T-helper 17 cell (primary cell): ENCODE data around the gene ZNRF4. TPM values are rescaled to one million over a fixed set of nuclear protein-coding genes. Genes with fewer than 3 reads are reported as not detected.
"Not testable (repeated sequence)": the region's sequence is repeated elsewhere in the genome, so short reads cannot be mapped to it uniquely, and the experiment has no call there.

Experiments
- ATAC-seq: fragments of 150-1000 bp; cut with Tn5 transposase; 2 replicates; pipeline ENCODE4 v1.10.0; 2021; ENCODE audit warnings: mild to moderate bottlenecking, moderate library complexity
- DNase-seq, 3 donors: peaks; one replicate each; pipeline versions ENCODE4 v3.0.0 to v3.0.0-alpha.2; 2020 to 2021
- H3K9me3 ChIP-seq: one replicate; pipeline ENCODE4 v1.7.0; 2013; ENCODE audit warnings: low read length, mild to moderate bottlenecking; ENCODE audit not compliant: control insufficient read depth, poor library complexity, severe bottlenecking
- H3K27ac Mint-ChIP-seq: one replicate; pipeline ENCODE4 v1.8.0; 2022; ENCODE audit warnings: mild to moderate bottlenecking, moderate library complexity, mixed read lengths
- H3K27me3 Mint-ChIP-seq: one replicate; pipeline ENCODE4 v1.8.0; 2022; ENCODE audit warnings: mixed read lengths
- H3K36me3 Mint-ChIP-seq: one replicate; pipeline ENCODE4 v1.8.0; 2022; ENCODE audit warnings: low read depth, mixed read lengths
- H3K4me1 Mint-ChIP-seq: one replicate; pipeline ENCODE4 v1.8.0; 2022; ENCODE audit warnings: mild to moderate bottlenecking, mixed read lengths
- H3K4me3 Mint-ChIP-seq: one replicate; pipeline ENCODE4 v1.8.0; 2022; ENCODE audit warnings: mild to moderate bottlenecking, moderate library complexity, mixed read lengths
- total RNA-seq, 4 donors: library from RNA in 2 of 4; stranded (reverse) in 2 of 4; gene quantifications; one replicate each; pipeline ENCODE4 v1.2.3 and lab custom pipeline; 2022 to 2026

Gene ZNRF4
- total RNA-seq, 2 donors from 2014 or later, result not detected

GRCh38 chr19:5434351-5434917 is 20.8 kb upstream of the ZNRF4 start:
- no peak overlapping the region for H3K27ac Mint-ChIP-seq
- H3K9me3 ChIP-seq, result no peaks in the 10 kb centered on the region
- H3K4me3 Mint-ChIP-seq, result no peak overlapping the region
- DNase-seq, result no peak
- no peaks in the 10 kb centered on the region for H3K36me3 Mint-ChIP-seq
- ATAC-seq, result no peak
- H3K27me3 Mint-ChIP-seq, result peaks cover 27% of the 10 kb centered on the region
- H3K4me1 Mint-ChIP-seq, result peaks cover 5% of the 10 kb centered on the region

GRCh38 chr19:5434970-5435641 is 20.1 kb upstream of the ZNRF4 start:
- H3K27ac Mint-ChIP-seq, result no peak overlapping the region
- H3K9me3 ChIP-seq, result no peaks in the 10 kb centered on the region
- ATAC-seq, result no peak
- H3K4me1 Mint-ChIP-seq, result peaks cover 4% of the 10 kb centered on the region
- no peaks in the 10 kb centered on the region for H3K36me3 Mint-ChIP-seq
- peaks cover 27% of the 10 kb centered on the region for H3K27me3 Mint-ChIP-seq
- no peak for DNase-seq
- no peak overlapping the region for H3K4me3 Mint-ChIP-seq

GRCh38 chr19:5435642-5436017 is 19.6 kb upstream of the ZNRF4 start:
- no peak overlapping the region for H3K27ac Mint-ChIP-seq
- H3K9me3 ChIP-seq, result no peaks in the 10 kb centered on the region
- H3K27me3 Mint-ChIP-seq, result peaks cover 30% of the 10 kb centered on the region
- no peak for DNase-seq
- peaks cover 1% of the 10 kb centered on the region for H3K36me3 Mint-ChIP-seq
- H3K4me1 Mint-ChIP-seq, result peaks cover 5% of the 10 kb centered on the region
- no peak overlapping the region for H3K4me3 Mint-ChIP-seq
- no peak for ATAC-seq

GRCh38 chr19:5436106-5436947 is 18.9 kb upstream of the ZNRF4 start:
- peaks cover 3% of the 10 kb centered on the region for H3K36me3 Mint-ChIP-seq
- no peak overlapping the region for H3K4me3 Mint-ChIP-seq
- no peak for DNase-seq
- peaks cover 37% of the 10 kb centered on the region for H3K27me3 Mint-ChIP-seq
- peaks cover 5% of the 10 kb centered on the region for H3K4me1 Mint-ChIP-seq
- ATAC-seq, result no peak
- no peaks in the 10 kb centered on the region for H3K9me3 ChIP-seq
- H3K27ac Mint-ChIP-seq, result no peak overlapping the region

GRCh38 chr19:5436948-5437306 is 18.3 kb upstream of the ZNRF4 start:
- peaks cover 34% of the 10 kb centered on the region for H3K27me3 Mint-ChIP-seq
- no peak overlapping the region for H3K4me3 Mint-ChIP-seq
- no peaks in the 10 kb centered on the region for H3K9me3 ChIP-seq
- no peak overlapping the region for H3K27ac Mint-ChIP-seq
- peaks cover 3% of the 10 kb centered on the region for H3K36me3 Mint-ChIP-seq
- no peak for ATAC-seq
- H3K4me1 Mint-ChIP-seq, result peaks cover 5% of the 10 kb centered on the region
- no peak for DNase-seq

- H3K27me3 Mint-ChIP-seq, result peaks cover 32% of the 10 kb centered on the region
- H3K27ac Mint-ChIP-seq, H3K4me1 Mint-ChIP-seq, H3K4me3 Mint-ChIP-seq, DNase-seq, ATAC-seq, H3K36me3 Mint-ChIP-seq, H3K9me3 ChIP-seq: not testable (repeated sequence)
These were observed 16.5 kb upstream of the ZNRF4 start for GRCh38 chr19:5438756-5439155.

GRCh38 chr19:5439452-5439851 is 15.8 kb upstream of the ZNRF4 start:
- H3K36me3 Mint-ChIP-seq, result peaks cover 3% of the 10 kb centered on the region
- DNase-seq (no peak), ATAC-seq (no peak)
- no peak overlapping the region for H3K27ac Mint-ChIP-seq
- no peak overlapping the region for H3K4me3 Mint-ChIP-seq
- peaks cover 5% of the 10 kb centered on the region for H3K4me1 Mint-ChIP-seq
- H3K9me3 ChIP-seq, result no peaks in the 10 kb centered on the region
- H3K27me3 Mint-ChIP-seq, result peaks cover 32% of the 10 kb centered on the region

GRCh38 chr19:5440299-5440698 is 14.9 kb upstream of the ZNRF4 start:
- Mint-ChIP-seq H3K27ac (no peak overlapping the region), H3K27me3 (peaks cover 27% of the 10 kb centered on the region), H3K36me3 (peaks cover 3% of the 10 kb centered on the region), H3K4me3 (no peak overlapping the region), H3K4me1 (peaks cover 5% of the 10 kb centered on the region)
- DNase-seq (no peak), ATAC-seq (no peak)
- H3K9me3 ChIP-seq, result no peaks in the 10 kb centered on the region

- peaks cover 4% of the 10 kb centered on the region for H3K4me1 Mint-ChIP-seq
- H3K4me3 Mint-ChIP-seq, result no peak overlapping the region
- peaks cover 4% of the 10 kb centered on the region for H3K36me3 Mint-ChIP-seq
- ATAC-seq (no peak), DNase-seq (no peak)
- no peaks in the 10 kb centered on the region for H3K9me3 ChIP-seq
- H3K27ac Mint-ChIP-seq, result no peak overlapping the region
- peaks cover 35% of the 10 kb centered on the region for H3K27me3 Mint-ChIP-seq
These were observed 11.5 kb upstream of the ZNRF4 start for GRCh38 chr19:5443723-5444122.

GRCh38 chr19:5444431-5444830 is 10.8 kb upstream of the ZNRF4 start:
- DNase-seq (no peak), ATAC-seq (no peak)
- no peaks in the 10 kb centered on the region for H3K9me3 ChIP-seq
- Mint-ChIP-seq H3K27ac (no peak overlapping the region), H3K4me1 (peaks cover 4% of the 10 kb centered on the region), H3K36me3 (peaks cover 4% of the 10 kb centered on the region), H3K27me3 (peaks cover 40% of the 10 kb centered on the region), H3K4me3 (no peak overlapping the region)

- Mint-ChIP-seq H3K27me3 (peaks cover 46% of the 10 kb centered on the region), H3K36me3 (peaks cover 6% of the 10 kb centered on the region), H3K4me3 (no peak overlapping the region), H3K4me1 (peaks cover 4% of the 10 kb centered on the region), H3K27ac (no peak overlapping the region)
- H3K9me3 ChIP-seq, result no peaks in the 10 kb centered on the region
- ATAC-seq (no peak), DNase-seq (no peak)
These were observed 10.1 kb upstream of the ZNRF4 start for GRCh38 chr19:5445071-5445470.

- no peak for DNase-seq
- H3K4me1 Mint-ChIP-seq, result peaks cover 2% of the 10 kb centered on the region
- ATAC-seq, result no peak
- peaks cover 6% of the 10 kb centered on the region for H3K36me3 Mint-ChIP-seq
- H3K27ac Mint-ChIP-seq, result no peak overlapping the region
- peaks cover 48% of the 10 kb centered on the region for H3K27me3 Mint-ChIP-seq
- H3K9me3 ChIP-seq, result no peaks in the 10 kb centered on the region
- no peak overlapping the region for H3K4me3 Mint-ChIP-seq
These were observed 9.6 kb upstream of the ZNRF4 start for GRCh38 chr19:5445561-5446055.

GRCh38 chr19:5447700-5448311 is 7.4 kb upstream of the ZNRF4 start:
- Mint-ChIP-seq H3K4me3 (no peak overlapping the region), H3K27ac (no peak overlapping the region), H3K4me1 (peaks cover 2% of the 10 kb centered on the region), H3K27me3 (peaks cover 47% of the 10 kb centered on the region), H3K36me3 (peaks cover 4% of the 10 kb centered on the region)
- no peak for DNase-seq
- no peak for ATAC-seq
- H3K9me3 ChIP-seq, result no peaks in the 10 kb centered on the region
